ENCODE measurements around the gene GALK1. TPM values are rescaled to one million over a fixed set of nuclear protein-coding genes. Genes with fewer than 3 reads are reported as not detected.
A peak's percentile ranks its signal among the peaks of the same experiment; 100 is the strongest.

Gene GALK1
- polyA plus RNA-seq, 2 of the 4 experiments (the other 2 are of a cell fraction) = 20.7 to 54.3 TPM

DNA sequence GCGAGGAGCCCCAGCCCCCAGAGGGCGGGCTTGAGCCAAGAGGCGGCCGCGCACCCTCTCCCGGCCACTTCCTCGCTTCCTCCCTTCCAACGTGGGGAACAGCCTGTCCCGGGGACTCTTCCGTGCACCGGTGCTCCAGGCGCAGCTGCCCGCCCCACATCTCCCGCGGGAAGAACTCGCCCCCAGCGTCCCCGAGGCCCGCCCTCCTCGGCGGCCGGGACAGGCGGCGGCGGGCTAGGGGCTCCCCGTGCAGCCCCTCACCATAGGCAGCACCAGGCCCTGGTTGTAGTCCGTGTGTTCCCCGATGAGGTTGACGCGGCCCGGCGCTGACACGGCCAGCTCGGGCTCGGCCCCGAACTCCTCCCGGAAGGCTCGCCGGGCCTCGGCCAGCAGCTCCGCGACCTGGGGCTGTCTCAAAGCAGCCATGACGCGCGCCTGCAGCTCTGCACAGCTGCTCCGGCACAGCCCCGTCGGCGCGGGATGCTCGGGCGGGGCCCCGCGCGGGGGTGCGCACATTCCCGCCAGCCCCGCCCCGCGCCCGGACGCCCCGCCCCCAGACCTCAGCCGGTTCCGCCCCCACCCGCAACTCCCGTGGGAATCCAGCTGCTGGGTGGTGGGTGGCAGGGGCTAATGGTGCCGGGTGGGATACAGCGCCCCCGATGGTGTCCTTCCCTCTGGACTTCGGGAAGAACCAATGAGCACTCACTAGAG, at the start of gene GALK1 (continued):
- TF ChIP-seq MAFK (IDR thresholded peaks at IDR 0.05; ENCODE audit: partially characterized antibody) (no peak), FOSL2 (IDR thresholded peaks at IDR 0.05) (no peak), FOSL2 (CRISPR knock-in tag; IDR thresholded peaks at IDR 0.05) (no peak), E2F6 (IDR thresholded peaks at IDR 0.05; ENCODE audit: borderline replicate concordance, low read depth) (peak; percentile 64; the same call in 1 of the 2 replicates)

DNA sequence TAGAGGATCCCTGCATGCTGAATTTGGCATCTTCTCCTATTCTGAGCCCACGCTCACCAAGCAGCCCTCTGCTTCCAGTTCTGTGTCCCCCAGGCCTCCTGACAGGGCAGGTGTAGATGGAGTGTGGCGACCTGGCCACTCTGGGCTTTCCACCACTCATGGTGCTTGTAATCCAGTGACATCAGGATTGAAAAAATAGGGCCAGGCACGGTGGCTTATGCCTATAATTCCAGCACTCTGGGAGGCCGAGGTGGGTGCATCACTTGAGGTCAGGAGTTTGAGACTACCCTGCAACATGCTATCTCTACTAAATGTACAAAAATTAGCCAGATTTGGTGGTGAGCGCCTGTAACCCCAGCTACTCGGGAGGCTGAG, 49.0 kb upstream of the GALK1 start:
- ChIA-PET POLR2A (interaction anchor here (0.7 to 2.2 kb wide), 2 partner anchors 35 to 40 kb away, joined by 4 to 25 read pairs; a partner anchor contains a TSS), CTCF (interaction anchor here (0.6 to 29.7 kb wide), 8 partner anchors 11 to 466 kb away, joined by 3 to 691 read pairs (median 6); partner anchors contain the start of genes TRIM47, UNC13D and WBP2)
- ATAC-seq = no peak

GRCh38 chr17:75813081-75814020, 48.4 kb upstream of the GALK1 start:
- FAIRE-seq (no peak), DNase-seq (ENCODE audit: low read depth in 1 of 2, low spot score in 1 of 2) (no peak), ATAC-seq (no peak)
- Histone ChIP-seq H3K4me2 (no peak overlapping the region), H3K9me3 (no peaks in the 10 kb centered on the region), H3K27ac (no peak overlapping the region), H3K4me3 (no peak overlapping the region), H3K4me1 (peaks cover 14% of the 10 kb centered on the region)
- 94% methylated on average over 24 of the region's 24 CpGs for WGBS (ENCODE audit: missing lambda C conversion rate)
- no peak for TF ChIP-seq CEBPB (IDR thresholded peaks at IDR 0.05)
- ChIA-PET CTCF (interaction anchor here (0.6 to 29.7 kb wide), 8 partner anchors 10 to 467 kb away, joined by 3 to 691 read pairs (median 4); partner anchors contain the start of genes UNC13D and WBP2), POLR2A (interaction anchor here (0.6 to 2.2 kb wide), 4 partner anchors 9 to 40 kb away, joined by 4 to 25 read pairs (median 4); a partner anchor contains a TSS)

More for the DNA sequence above, 49.0 kb upstream of the GALK1 start:
- TF ChIP-seq RNF2 (IDR thresholded peaks at IDR 0.05; ENCODE audit: borderline replicate concordance, low read depth) (no peak), FOSB (CRISPR knock-in tag; IDR thresholded peaks at IDR 0.05) (no peak), GATA3 (IDR thresholded peaks at IDR 0.05; ENCODE audit: borderline replicate concordance) (no peak), NR3C1 (IDR thresholded peaks at IDR 0.05) (no peak), MAZ (IDR thresholded peaks at IDR 0.05; ENCODE audit: borderline replicate concordance, low read depth, low read length) (no peak), ZC3H11A (IDR thresholded peaks at IDR 0.05) (no peak), ZSCAN20 (CRISPR knock-in tag; IDR thresholded peaks at IDR 0.05) (no peak), RARB (CRISPR knock-in tag; IDR thresholded peaks at IDR 0.05) (no peak), USF2 (IDR thresholded peaks at IDR 0.05) (no peak), ZNF302 (CRISPR knock-in tag; IDR thresholded peaks at IDR 0.05) (no peak), BHLHE40 (IDR thresholded peaks at IDR 0.05; ENCODE audit: low read depth, low read length) (no peak), ATOH8 (CRISPR knock-in tag; IDR thresholded peaks at IDR 0.05; ENCODE audit: low read depth) (no peak), CEBPB (IDR thresholded peaks at IDR 0.05) (no peak), NFE2L2 (conservative IDR thresholded peaks at IDR 0.05; ENCODE audit: low read length) (no peak)
- TF ChIP-seq, protein P1, sequence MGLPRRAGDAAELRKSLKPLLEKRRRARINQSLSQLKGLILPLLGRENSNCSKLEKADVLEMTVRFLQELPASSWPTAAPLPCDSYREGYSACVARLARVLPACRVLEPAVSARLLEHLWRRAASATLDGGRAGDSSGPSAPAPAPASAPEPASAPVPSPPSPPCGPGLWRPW (IDR thresholded peaks at IDR 0.05) = no peak
- WGBS (ENCODE audit: missing lambda C conversion rate) = 84% methylated on average over 6 of the region's 6 CpGs
- DNase-seq (ENCODE audit: low read depth in 1 of 2, low spot score in 1 of 2) (no peak), FAIRE-seq (no peak)
- no peak overlapping the region for H3K4me3 ChIP-seq
- no peaks in the 10 kb centered on the region for H3K9me3 ChIP-seq
- H3K27ac ChIP-seq = no peak overlapping the region
- peaks cover 14% of the 10 kb centered on the region for H3K4me1 ChIP-seq
- H3K4me2 ChIP-seq = no peak overlapping the region
